HG03520 (cell line): ENCODE results near the gene HSD11B1L.

ENCODE experiments used
- ATAC-seq: cut with Tn5 transposase; IDR thresholded peaks from one replicate; pipeline ENCODE4 v1.9.1; 2021; ENCODE audit warnings: mild to moderate bottlenecking, moderate library complexity; ENCODE audit not compliant: unreplicated experiment

Gene HSD11B1L

DNA sequence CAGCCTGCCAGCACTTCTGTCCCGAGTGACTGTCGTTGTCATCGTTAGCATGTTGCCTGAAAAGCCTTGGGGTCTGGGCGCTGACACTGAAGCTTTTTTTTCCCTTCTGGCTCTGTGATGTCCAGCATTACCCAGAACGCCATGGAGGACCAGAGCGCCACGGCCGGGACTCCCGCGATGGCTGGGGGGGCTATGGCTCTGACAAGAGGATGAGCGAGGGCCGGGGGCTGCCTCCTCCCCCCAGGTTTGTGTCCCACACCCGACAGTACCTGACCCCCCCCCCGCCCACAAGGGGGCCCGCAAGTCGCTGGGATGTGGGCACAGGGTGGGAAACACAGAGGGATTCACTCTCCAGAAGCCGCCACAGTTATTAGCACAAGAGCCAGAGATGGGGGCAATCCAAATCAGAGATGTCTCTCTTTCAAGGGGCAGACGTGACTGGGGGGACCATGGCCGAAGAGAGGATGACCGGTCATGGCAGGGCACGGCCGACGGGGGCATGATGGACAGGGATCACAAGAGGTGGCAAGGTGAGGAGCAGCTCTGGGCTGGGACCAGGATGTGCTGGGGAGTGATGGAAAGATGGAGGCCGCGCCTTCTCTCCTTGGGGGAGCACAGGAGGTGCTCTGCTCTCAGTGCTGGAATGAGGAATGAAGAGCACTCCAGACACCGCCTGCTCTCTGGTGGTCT is 13.8 kb upstream of the HSD11B1L start:
- ATAC-seq, result no peak

DNA sequence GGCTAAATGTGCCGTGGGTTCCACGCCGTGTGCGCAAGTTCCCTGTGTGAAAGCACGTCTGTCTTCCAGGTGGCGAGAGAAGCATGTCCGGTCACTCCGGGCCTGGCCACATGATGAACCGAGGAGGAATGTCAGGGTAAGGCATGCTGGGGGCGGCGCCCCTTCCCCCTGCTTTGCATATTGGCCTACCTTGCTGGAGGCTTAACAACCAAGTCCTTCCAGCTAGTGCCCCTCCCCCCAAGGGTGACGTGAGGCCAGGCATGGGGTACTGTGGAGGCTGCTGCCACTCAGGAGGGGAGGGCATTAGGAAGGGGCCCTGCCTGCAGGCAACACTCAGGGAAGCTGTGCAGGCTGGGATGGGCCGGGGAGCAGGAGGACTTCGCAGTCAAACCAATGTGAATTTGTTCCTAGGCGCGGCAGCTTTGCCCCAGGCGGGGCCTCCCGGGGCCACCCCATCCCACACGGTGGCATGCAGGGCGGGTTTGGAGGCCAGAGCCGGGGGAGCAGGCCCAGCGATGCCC is 13.0 kb upstream of the HSD11B1L start:
- ATAC-seq, result no peak

DNA sequence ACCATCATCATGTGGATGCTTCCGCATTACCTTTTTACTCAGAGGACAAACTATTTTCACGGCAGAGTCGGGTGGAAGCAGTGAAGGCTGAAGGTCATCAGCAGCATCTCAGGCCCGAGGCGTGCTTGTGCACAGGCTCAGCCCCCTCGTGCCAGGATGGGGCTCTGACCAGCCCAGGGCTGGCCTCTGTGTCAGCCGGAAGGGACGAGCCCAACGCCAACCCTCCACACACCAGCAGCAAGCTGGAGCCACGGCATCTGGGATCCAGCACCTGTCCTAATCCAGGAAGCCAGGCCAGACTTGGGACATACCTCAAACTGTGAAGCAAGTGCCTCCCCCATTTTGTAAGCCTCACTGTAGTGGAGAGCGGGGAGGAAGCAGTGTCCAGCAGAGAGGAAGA is 11.6 kb upstream of the HSD11B1L start:
- ATAC-seq, result no peak

DNA sequence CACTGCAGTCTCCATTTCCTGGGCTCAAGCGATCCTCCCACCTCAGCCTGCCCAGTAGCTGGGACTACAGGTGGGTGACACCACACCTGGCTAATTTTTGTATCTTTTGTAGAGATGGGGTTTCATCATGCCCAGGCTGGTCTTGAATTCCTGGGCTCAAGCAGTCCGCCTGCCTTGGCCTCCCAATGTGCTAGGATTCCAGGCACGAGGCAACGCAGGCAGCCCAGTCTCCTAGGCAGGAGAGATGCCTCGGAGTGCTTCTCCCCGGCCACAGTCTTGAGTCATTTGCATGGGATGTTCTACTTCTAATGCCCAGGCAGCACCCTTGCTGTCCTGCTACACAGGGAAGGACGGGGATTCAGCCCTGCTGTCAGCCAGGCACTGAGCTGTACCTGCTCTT is 9.2 kb upstream of the HSD11B1L start:
- no peak for ATAC-seq

DNA sequence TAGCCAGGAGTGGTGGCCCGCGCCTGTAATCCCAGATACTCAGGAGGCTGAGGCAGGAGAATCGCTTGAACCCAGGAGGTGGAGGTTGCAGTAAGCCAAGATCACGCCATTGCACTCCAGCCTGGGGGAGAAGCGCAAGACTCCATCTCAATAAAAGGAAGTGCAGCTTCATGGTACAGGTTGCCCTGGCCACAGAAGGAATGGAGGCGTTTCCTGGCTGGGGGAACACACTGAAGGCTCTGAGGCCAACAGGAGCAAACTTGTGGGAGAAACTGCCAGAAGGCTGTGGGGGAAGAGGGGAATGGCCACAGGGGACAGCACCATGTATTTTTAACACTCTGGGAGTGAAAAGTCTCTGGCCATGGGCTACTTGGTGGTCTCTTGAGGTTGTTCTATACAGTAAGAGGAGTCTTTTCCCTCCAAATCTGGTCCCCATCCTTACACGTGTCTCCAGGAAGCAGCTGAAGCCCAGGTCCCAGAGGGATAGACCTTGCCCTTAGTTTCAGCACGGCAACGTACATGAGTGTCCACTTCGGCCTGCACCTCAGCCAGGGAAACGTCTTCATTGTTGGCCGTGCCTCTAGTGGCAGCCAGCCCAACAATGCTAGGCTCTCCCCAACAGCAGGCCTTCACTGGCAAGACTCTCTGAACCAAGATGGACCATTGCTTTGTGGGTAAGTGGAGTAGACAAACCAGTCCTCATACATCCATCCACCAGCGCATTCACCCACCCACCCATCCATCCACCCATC is 7.9 kb upstream of the HSD11B1L start:
- ATAC-seq, result no peak

DNA sequence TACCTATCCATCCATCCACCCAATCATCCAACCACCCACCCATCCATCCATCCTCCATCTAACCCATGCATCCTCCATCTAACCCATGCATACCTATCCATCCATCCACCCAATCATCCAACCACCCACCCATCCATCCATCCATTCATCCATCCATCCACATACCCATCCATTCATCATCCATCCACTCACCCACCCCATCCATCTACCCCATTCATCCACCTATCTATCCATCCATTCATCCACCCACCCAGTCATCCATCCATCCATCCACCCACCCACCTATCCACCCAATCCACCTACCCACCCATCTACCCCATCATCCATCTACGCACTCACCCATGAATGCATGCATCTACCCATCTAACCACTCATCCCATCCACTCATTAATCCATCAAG is 7.1 kb upstream of the HSD11B1L start:
- ATAC-seq, result no peak

- no peak for ATAC-seq
Measured at GRCh38 chr19:5674714-5675113, 6.1 kb upstream of the HSD11B1L start.

GRCh38 chr19:5676105-5676771 is 4.6 kb upstream of the HSD11B1L start:
- ATAC-seq, result no peak

GRCh38 chr19:5676772-5677105 is 4.1 kb upstream of the HSD11B1L start:
- ATAC-seq, result no peak

DNA sequence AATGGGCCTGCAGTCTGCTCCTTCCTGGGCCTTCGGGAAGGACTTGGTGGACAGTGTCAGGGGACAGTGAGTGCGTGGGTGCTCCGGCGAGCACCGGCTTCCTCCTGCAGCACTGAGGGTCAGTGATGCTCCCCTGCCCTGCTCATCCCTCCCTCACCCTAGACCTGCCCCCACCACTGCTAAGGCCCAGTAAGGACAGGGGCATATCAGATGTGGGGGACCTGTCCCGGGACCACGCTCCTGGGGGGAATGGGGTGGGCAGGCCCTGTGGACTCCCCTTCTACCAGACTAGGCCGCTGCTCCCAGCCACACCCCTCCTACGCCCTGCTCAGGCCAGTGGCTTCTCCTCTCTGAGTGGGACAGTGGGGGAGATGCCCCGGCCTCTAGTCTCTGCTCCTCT is 3.7 kb upstream of the HSD11B1L start:
- ATAC-seq, result no peak

DNA sequence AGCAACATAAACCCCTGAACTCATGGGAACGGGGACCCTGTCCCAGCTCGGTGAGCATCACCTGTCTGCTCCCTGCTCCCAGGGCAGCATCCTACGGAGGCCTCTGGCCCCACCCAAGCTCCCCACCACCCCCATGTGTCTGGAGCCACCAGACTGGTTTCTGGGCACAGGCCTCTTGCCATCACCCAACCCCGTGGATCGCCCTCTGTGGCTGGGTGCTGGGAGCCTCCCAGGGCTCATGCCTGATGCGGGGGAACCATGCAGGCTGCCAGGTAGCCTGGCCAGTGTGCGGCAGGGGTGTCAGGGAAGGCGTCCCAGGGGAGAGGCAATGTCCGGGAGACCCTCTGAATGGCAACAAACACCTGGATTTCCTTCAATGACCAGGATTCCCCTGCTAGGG is 3.2 kb upstream of the HSD11B1L start:
- no peak for ATAC-seq

DNA sequence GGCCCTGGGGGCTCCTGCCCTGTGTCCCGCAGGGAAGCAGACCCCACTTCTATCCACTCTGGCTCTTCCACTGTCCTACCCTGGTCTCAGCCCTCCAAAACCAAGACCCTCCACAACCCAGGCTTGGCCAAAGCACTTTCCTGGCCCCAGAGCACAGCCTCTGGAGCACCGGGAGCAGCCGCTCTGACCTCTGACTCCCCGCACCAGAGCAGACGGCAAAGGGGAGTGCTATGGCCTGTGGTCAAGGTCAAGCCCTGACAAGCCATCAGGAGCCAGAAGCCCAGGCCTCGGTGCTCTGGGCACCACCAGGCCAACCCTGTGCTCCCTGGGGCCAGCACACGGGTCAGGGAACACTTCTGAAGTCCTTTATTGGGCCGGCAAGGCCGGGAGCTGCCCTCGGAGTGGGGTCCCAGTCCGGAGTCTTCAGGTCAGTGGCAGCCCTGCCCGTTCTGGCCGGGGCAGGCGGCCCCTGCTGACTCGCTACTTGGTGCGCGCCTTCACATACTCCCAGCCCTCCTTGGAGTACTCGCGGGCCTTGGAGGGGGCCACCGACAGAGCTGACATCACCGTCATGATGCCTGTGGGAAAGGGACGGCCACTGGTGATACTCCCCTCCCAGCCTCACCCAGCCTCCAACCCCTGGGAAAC is 2.6 kb upstream of the HSD11B1L start:
- no peak for ATAC-seq

- no peak for ATAC-seq
Measured at GRCh38 chr19:5679289-5680083, 1.3 kb upstream of the HSD11B1L start.

- ATAC-seq, result no peak
Measured at GRCh38 chr19:5680084-5680436, 767 bp upstream of the HSD11B1L start.

DNA sequence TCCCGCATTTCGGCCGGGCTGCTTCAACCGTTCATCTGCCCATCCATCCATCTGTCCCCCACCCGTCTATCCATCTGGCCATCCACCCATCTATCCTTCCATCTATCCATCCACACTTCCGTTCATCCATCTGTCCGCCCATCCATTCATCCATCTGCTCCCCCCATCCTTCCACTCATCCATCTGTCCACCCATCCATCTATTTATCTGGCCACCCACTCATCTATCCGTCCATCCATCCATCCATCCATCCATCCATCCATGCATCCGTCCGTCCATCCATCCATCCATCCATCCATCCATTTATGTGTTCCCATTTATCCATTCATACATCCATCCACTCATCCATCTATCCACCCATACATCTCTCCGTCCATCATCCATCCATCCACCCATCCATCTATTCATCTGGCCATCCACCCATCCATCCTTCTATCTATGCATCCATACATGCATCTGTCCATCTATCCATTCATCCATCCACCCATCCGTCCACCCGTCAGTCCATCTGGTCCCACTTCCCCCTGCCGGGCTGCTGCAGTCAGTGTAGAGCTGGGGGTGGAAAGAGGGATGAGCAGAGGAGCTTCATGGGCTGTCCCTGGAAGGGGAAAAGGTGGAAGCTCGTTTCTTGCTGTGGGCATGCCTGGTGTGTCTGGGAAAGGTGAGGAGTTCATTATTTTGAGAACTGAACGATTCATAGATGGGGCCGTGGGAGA is 722 bp downstream of the HSD11B1L start:
- no peak for ATAC-seq

DNA sequence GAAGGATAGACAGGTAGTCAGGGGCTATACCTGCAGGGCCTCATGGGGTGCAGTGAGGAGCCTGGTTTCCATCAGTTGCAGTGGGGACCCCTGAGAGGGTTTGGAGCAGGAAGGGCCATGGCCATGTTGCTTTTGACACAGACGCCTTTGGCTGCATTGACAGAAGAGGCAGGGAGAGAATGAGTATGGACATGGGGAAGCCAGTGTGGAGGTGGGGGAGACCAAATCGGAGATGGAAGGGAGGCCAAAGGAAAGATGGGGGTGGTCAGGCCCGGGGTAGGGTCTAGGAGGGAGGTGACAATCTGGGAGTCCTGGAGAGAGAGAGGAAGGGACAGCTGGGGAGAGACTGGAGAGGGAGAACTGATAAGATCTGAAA is 1.3 kb downstream of the HSD11B1L start:
- ATAC-seq, result no peak

- ATAC-seq, result no peak
Measured at GRCh38 chr19:5683177-5683886, 2.5 kb downstream of the HSD11B1L start.

DNA sequence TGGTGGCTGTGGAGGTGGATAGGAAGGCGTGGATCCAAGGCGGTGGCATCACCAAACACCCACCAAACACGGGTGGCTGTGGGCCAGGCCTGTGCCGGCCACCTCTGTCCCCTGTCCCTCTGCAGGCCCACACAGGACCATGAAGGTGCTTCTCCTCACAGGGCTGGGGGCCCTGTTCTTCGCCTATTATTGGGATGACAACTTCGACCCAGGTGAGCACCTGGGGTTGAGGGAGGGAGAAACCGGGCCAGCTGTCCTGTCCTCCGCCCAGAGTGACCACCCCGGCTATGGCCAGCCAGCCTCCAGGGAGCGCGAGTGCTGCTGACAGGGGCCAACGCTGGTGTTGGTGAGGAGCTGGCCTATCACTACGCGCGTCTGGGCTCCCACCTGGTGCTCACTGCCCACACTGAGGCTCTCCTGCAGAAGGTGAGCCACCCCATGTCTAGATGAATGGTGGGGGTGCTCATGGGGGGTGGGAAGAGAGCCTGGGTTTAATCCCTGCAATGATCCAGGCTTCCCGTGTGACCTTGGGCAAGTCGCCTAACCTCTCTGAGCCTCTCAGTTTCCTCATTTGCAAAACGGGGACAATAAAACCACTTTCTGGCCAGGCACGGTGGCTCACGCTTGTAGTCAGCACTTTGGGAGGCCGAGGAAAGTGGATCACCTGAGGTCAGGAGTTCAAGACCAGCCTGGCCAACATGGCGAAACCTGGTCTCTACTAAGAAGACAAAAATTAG is 4.0 kb downstream of the HSD11B1L start:
- no peak for ATAC-seq

GRCh38 chr19:5686326-5686646 is 5.5 kb downstream of the HSD11B1L start:
- ATAC-seq, result no peak
